ENCODE results near the gene CRYBG2.

CRYBG2 gene

DNA sequence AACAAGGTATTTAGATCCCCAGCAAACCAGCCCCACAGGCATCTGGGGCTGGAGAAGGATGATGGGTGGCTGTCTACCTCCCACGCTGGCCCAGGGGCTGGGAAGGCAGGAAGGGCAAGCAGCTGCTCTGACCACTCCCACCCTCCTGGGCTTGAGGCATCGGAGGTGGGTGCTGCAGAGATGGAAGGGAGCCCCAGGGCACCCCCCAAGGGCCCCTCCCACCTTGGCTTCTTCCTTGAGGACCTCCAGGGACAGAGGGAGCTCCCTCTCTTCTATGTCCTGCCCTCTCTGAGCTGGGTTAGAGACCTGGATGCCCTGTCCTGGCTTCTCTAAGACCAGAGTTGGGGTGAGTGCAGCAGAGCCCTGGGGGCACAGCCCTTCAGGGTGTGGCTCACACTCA, 33.0 kb downstream of the CRYBG2 start:
- no peak for DNase-seq
- no peak overlapping the region for H3K27ac ChIP-seq
- TF ChIP-seq, protein P1, sequence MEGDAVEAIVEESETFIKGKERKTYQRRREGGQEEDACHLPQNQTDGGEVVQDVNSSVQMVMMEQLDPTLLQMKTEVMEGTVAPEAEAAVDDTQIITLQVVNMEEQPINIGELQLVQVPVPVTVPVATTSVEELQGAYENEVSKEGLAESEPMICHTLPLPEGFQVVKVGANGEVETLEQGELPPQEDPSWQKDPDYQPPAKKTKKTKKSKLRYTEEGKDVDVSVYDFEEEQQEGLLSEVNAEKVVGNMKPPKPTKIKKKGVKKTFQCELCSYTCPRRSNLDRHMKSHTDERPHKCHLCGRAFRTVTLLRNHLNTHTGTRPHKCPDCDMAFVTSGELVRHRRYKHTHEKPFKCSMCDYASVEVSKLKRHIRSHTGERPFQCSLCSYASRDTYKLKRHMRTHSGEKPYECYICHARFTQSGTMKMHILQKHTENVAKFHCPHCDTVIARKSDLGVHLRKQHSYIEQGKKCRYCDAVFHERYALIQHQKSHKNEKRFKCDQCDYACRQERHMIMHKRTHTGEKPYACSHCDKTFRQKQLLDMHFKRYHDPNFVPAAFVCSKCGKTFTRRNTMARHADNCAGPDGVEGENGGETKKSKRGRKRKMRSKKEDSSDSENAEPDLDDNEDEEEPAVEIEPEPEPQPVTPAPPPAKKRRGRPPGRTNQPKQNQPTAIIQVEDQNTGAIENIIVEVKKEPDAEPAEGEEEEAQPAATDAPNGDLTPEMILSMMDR (IDR thresholded peaks at IDR 0.05; ENCODE audit: low read depth, low read length, missing control alignments) = no peak
- in situ Hi-C loops (cut with HindIII; ENCODE audit: low pct_ligation_motif_present, low sequenced_read_pairs) = no loop called here
- H3K36me3 ChIP-seq (replicated peaks) = no peaks in the 10 kb centered on the region
- H3K4me3 ChIP-seq (ENCODE audit: low read depth, low read length) = no peak overlapping the region
- no peaks in the 10 kb centered on the region for H3K27me3 ChIP-seq (replicated peaks)

DNA sequence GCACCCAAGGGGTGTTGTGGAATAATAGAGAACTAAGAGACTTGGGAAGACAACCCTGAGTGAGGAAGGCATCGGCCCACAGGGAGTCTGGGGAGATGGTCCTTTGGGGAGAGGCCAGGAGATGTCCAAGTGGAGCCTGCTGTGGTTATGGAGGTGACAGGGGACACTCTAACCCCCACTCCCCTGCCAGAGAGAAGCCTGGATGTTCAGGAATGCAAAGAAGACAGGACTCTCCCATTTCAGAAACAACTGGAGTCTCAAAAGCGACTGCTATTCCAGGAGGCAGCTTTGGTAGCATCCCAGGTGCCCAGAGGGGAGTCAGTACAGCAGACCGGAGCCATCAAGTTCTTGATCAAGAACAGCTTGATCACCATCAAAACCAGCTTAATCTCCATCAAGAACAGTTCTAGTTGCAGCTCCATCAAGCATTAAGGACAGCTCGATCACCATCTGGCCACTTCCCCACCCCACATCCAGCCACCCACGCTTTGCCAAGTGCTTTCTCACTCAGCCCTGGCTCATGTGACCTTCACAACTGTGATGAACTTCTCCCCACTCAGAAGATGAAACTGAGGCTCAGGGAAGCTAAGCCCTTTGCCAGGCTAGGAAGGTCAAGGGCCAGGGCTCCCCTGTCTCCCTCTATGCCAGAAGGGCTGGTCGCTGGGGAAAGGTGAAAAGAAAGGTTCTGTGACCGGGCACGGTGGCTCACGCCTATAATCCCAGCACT, 35.4 kb downstream of the CRYBG2 start:
- in situ Hi-C loops (cut with HindIII; ENCODE audit: low pct_ligation_motif_present, low sequenced_read_pairs) = no loop called here
- H3K27ac ChIP-seq = no peak overlapping the region
- H3K27me3 ChIP-seq (replicated peaks) = no peaks in the 10 kb centered on the region
- DNase-seq = no peak
- no peaks in the 10 kb centered on the region for H3K36me3 ChIP-seq (replicated peaks)
- TF ChIP-seq, protein P1 (IDR thresholded peaks at IDR 0.05; ENCODE audit: low read depth, low read length, missing control alignments) = no peak
- H3K4me3 ChIP-seq (ENCODE audit: low read depth, low read length) = no peak overlapping the region

DNA sequence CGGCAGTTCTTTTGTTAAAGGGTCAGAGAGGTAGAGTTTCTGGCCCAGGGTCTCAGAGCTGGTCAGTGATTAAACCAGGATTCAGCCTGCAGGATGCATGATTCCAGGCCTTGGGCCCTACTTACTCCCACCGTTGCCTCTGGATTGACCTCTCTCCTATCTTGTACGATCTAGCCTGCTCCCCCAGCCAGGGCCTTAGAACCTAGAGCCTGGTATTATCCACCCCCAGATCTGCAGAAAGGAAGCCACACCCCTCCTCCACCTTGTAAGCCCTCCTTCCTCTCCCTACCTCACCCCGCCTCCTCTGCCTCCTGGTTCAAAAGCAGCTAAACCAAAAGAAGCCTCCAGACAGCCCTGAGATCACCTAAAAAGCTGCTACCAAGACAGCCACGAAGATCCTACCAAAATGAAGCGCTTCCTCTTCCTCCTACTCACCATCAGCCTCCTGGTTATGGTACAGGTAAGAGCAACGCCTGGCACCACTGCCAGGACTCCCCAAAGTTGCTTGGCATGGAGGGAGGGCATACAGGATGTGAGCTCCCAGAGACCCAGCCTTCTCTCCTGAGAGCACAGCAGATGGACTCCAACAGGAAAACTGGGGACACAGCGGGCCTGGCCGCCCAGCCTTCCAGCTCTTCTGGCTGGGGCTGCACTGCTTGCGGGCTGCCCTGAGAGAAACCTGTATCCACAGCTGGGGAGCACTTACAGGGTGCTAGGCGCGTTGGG, 36.2 kb downstream of the CRYBG2 start, which contains the start of gene CD52:
Gene CD52 (plus strand): TSS at position 347 of the 726 bp plus-strand sequence. CDS start 60 bp downstream, at position 407.
- Histone ChIP-seq H3K27ac (no peak within 1 kb of the TSS), H3K36me3 (replicated peaks) (no peaks in the 10 kb centered on the region), H3K27me3 (replicated peaks) (no peaks in the 10 kb centered on the region), H3K4me3 (ENCODE audit: low read depth, low read length) (no peak within 1 kb of the TSS)
- TF ChIP-seq, protein P1 (IDR thresholded peaks at IDR 0.05; ENCODE audit: low read depth, low read length, missing control alignments) = no peak
- in situ Hi-C loops (cut with HindIII; ENCODE audit: low pct_ligation_motif_present, low sequenced_read_pairs) = no loop called here
- no peak for DNase-seq

DNA sequence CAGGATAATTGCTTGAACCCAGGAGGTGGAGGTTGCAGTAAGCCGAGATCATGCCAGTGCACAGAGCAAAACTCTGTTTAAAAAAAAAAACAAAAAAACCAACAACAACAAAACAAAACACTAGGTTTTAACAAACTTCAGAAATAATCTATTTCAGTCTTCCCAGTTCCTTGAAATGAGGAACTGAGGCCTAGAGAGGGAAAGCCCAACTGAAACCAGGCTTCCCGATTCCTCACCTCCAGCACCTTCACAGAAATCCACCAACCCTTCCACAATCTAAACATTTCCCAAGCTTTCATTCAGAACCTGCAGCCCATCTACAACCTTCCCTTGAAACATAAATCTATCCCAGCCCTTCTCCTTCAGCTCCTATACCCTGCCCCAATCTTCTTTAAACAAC, 36.8 kb downstream of the CRYBG2 start:
- H3K4me3 ChIP-seq (ENCODE audit: low read depth, low read length) = no peak overlapping the region
- no peak overlapping the region for H3K27ac ChIP-seq
- TF ChIP-seq, protein P1 (IDR thresholded peaks at IDR 0.05; ENCODE audit: low read depth, low read length, missing control alignments) = no peak
- no peaks in the 10 kb centered on the region for H3K27me3 ChIP-seq (replicated peaks)
- no peak for DNase-seq
- no peaks in the 10 kb centered on the region for H3K36me3 ChIP-seq (replicated peaks)
- in situ Hi-C loops (cut with HindIII; ENCODE audit: low pct_ligation_motif_present, low sequenced_read_pairs) = no loop called here

DNA sequence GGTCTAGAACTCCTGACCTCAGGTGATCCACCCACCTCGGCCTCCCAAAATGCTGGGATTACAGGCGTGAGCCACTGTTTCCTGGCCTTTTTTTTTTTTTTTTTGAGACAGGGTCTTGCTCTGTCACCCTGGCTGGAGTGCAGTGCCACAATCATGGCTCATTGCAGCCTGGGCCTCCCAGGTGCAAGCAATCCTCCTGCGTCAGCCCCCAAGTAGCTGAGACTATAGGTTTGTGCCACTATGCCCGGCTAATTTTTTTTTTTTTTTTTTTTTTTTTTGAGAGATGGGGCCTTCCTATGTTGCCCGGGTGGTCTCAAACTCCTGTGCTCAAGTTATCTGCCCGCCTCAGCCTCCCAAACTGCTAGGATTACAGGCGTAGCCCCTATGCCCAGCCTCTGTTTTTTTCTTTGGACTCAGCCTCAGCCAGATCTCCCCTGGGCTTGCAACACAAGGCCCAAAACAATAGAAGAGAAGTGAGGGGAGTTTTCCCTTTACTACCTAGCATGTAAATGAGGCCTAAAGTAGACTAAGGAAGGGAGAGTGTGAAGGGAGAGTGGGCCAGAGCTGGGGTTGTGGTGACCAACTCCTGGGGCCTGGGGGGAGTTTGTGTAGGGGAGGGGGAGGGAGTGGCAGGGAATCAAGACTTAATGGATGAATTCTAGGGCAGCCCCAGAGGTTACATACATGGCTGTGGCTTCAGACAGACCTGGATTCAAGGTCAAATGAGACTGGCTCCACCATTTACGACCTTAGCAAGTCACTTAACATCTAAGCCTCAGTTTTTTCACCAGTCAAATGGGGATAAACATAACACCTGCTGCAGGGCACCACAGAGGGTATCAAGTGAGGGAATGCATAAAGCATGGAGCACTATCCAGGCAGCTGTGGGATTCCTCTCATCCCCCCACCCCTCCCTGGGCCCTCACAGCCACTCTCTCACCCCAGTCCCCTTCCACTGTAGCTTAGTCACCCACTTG, 37.8 kb downstream of the CRYBG2 start:
- H3K4me3 ChIP-seq (ENCODE audit: low read depth, low read length) = no peak overlapping the region
- H3K36me3 ChIP-seq (replicated peaks) = no peaks in the 10 kb centered on the region
- in situ Hi-C loops (cut with HindIII; ENCODE audit: low pct_ligation_motif_present, low sequenced_read_pairs) = no loop called here
- H3K27me3 ChIP-seq (replicated peaks) = no peaks in the 10 kb centered on the region
- TF ChIP-seq, protein P1 (IDR thresholded peaks at IDR 0.05; ENCODE audit: low read depth, low read length, missing control alignments) = no peak
- no peak overlapping the region for H3K27ac ChIP-seq
- no peak for DNase-seq
